HG02970 (cell line): ENCODE measurements around the gene TIMM13.
A peak's percentile ranks its signal among the peaks of the same experiment; 100 is the strongest.
"Not testable (repeated sequence)": the region's sequence is repeated elsewhere in the genome, so short reads cannot be mapped to it uniquely, and the experiment has no call there.

Experiments used
- ATAC-seq: cut with Tn5 transposase; IDR thresholded peaks from one replicate; pipeline ENCODE4 v1.9.1; 2021; ENCODE audit warnings: mild to moderate bottlenecking, moderate library complexity, moderate number of reproducible peaks; ENCODE audit not compliant: unreplicated experiment, low FRiP score

TIMM13 gene

GRCh38 chr19:2432131-2432848 lies 4.9 kb upstream of the TIMM13 start:
- ATAC-seq, result no peak

GRCh38 chr19:2431318-2432055 lies 4.1 kb upstream of the TIMM13 start:
- no peak for ATAC-seq

GRCh38 chr19:2429917-2430535 lies 2.6 kb upstream of the TIMM13 start:
- no peak for ATAC-seq

- no peak for ATAC-seq
These were observed 1.6 kb upstream of the TIMM13 start for GRCh38 chr19:2428756-2429711.

GRCh38 chr19:2428321-2428690 lies 920 bp upstream of the TIMM13 start:
- ATAC-seq, result no peak

GRCh38 chr19:2426611-2427428 lies 566 bp downstream of the TIMM13 start:
- ATAC-seq, result peak; percentile 4

- ATAC-seq, result no peak
These were observed 1.5 kb downstream of the TIMM13 start for GRCh38 chr19:2425622-2426581.

GRCh38 chr19:2424686-2425621 lies 2.4 kb downstream of the TIMM13 start:
- ATAC-seq, result no peak

- no peak for ATAC-seq
These were observed 3.3 kb downstream of the TIMM13 start for GRCh38 chr19:2423915-2424685.

- ATAC-seq, result no peak
These were observed 4.1 kb downstream of the TIMM13 start for GRCh38 chr19:2423071-2423914.

GRCh38 chr19:2421581-2422306 lies 5.6 kb downstream of the TIMM13 start:
- no peak for ATAC-seq

- no peak for ATAC-seq
These were observed 6.9 kb downstream of the TIMM13 start for GRCh38 chr19:2420490-2420889.

- no peak for ATAC-seq
These were observed 7.6 kb downstream of the TIMM13 start for GRCh38 chr19:2419754-2420153.

- no peak for ATAC-seq
These were observed 9.4 kb downstream of the TIMM13 start for GRCh38 chr19:2417881-2418406.

GRCh38 chr19:2417436-2417835 lies 9.9 kb downstream of the TIMM13 start:
- ATAC-seq, result not testable (repeated sequence)
